BJ (cell line): ENCODE results near the gene R3HDM2. TPM values are rescaled to one million over a fixed set of nuclear protein-coding genes. Genes with fewer than 3 reads are reported as not detected.

Experiments used
- CTCF ChIA-PET: fragments of 350-600 bp; formaldehyde crosslinking; extraction: SDS; loops from one replicate; lab custom pipeline; 2021; ENCODE audit warnings: antibody characterized with exemption, inconsistent platforms; lab: Yijun Ruan, JAX
- POLR2A ChIA-PET: fragments of 300-600 bp; sonication (Branson Sonifier 250); formaldehyde crosslinking; extraction: SDS; loops from one replicate; lab custom pipeline; 2021; ENCODE audit warnings: antibody characterized with exemption; lab: Charles Lee
- DNase-seq: peaks from one replicate; pipeline ENCODE4 v3.0.0-alpha.2; 2011; ENCODE audit warnings: low read depth
- H3K27me3 ChIP-seq: 2 replicates; pipeline ENCODE4 v1.6.0; 2011; ENCODE audit warnings: low read length; ENCODE audit not compliant: control insufficient read depth, insufficient read depth
- H3K36me3 ChIP-seq: 2 replicates; pipeline ENCODE4 v1.5.1; 2011; ENCODE audit warnings: low read length; ENCODE audit not compliant: control insufficient read depth, insufficient read depth
- H3K4me3 ChIP-seq: 2 replicates; pipeline ENCODE4 v1.5.1; 2011; ENCODE audit warnings: low read depth, mild to moderate bottlenecking, control low read depth, low read length
- polyA plus RNA-seq: library from polyadenylated mRNA; depleted of rRNA; stranded (reverse); fragments of >200 nt; gene quantifications from 2 replicates; pipeline ENCODE4 v1.2.3, GENCODE V29; 2011
- TF ChIP-seq, protein P1 (sequence below): IDR thresholded peaks from 2 replicates; pipeline ENCODE4 v1.5.1; 2011; ENCODE audit warnings: low read depth, mild to moderate bottlenecking, control low read depth, inconsistent platforms, low read length, moderate library complexity; ENCODE audit not compliant: insufficient read depth

Gene R3HDM2
- polyA plus RNA-seq, 1 experiment: 27.4 TPM

DNA sequence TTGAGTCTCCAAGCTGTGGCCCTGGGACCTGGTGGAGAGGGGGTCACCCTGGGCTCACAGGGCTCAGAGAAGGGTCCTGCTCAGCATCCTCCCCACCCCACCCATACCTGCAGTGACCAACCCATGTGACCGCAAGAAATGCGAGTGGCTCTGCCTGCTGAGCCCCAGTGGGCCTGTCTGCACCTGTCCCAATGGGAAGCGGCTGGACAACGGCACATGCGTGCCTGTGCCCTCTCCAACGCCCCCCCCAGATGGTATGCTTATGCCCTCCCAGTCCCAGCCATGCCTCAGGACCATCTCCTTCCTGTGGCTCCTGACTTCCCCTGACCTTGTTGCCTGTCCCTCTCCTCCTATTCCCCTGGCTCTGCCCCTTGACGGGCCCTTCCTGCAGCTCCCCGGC is 220.9 kb downstream of the R3HDM2 start:
- DNase-seq: no peak
- Histone ChIP-seq H3K27me3 (no peaks in the 10 kb centered on the region), H3K36me3 (peaks cover 63% of the 10 kb centered on the region), H3K4me3 (no peak overlapping the region)
- TF ChIP-seq, protein P1, sequence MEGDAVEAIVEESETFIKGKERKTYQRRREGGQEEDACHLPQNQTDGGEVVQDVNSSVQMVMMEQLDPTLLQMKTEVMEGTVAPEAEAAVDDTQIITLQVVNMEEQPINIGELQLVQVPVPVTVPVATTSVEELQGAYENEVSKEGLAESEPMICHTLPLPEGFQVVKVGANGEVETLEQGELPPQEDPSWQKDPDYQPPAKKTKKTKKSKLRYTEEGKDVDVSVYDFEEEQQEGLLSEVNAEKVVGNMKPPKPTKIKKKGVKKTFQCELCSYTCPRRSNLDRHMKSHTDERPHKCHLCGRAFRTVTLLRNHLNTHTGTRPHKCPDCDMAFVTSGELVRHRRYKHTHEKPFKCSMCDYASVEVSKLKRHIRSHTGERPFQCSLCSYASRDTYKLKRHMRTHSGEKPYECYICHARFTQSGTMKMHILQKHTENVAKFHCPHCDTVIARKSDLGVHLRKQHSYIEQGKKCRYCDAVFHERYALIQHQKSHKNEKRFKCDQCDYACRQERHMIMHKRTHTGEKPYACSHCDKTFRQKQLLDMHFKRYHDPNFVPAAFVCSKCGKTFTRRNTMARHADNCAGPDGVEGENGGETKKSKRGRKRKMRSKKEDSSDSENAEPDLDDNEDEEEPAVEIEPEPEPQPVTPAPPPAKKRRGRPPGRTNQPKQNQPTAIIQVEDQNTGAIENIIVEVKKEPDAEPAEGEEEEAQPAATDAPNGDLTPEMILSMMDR: no peak
- ChIA-PET CTCF (interaction anchor here (14.9 kb wide), 1 partner anchor 32 kb away, joined by 334 read pairs; a partner anchor contains a TSS), POLR2A (no interaction called here)

DNA sequence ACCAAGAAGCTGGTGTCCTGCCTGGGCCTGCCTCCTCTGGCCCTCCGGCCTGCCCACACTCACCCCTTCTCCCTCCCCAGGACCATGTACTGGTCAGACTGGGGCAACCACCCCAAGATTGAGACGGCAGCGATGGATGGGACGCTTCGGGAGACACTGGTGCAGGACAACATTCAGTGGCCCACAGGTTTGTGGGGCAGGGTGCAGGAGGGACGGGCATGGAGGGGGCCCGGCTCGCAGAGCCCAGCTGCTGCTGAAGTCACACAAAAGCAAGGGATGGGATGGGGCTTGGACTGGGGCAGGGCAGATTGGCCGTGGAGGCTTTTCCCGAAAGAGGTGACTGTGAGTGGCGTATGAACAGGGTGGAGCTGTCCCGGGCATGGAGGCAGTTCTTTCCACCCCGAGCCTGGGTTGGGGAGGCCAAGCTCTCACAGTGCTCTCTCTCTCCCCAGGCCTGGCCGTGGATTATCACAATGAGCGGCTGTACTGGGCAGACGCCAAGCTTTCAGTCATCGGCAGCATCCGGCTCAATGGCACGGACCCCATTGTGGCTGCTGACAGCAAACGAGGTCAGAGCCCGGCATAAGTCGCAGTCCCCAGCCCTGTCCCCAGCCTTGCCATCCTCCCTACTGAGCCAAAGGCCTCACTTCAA is 222.1 kb downstream of the R3HDM2 start:
- H3K36me3 ChIP-seq: peaks cover 74% of the 10 kb centered on the region
- TF ChIP-seq, protein P1: no peak
- no peaks in the 10 kb centered on the region for H3K27me3 ChIP-seq
- POLR2A ChIA-PET: no interaction called here
- no peak for DNase-seq
- H3K4me3 ChIP-seq: no peak overlapping the region
- CTCF ChIA-PET: interaction anchor here (14.9 kb wide), 1 partner anchor 33 kb away, joined by 334 read pairs; a partner anchor contains a TSS

DNA sequence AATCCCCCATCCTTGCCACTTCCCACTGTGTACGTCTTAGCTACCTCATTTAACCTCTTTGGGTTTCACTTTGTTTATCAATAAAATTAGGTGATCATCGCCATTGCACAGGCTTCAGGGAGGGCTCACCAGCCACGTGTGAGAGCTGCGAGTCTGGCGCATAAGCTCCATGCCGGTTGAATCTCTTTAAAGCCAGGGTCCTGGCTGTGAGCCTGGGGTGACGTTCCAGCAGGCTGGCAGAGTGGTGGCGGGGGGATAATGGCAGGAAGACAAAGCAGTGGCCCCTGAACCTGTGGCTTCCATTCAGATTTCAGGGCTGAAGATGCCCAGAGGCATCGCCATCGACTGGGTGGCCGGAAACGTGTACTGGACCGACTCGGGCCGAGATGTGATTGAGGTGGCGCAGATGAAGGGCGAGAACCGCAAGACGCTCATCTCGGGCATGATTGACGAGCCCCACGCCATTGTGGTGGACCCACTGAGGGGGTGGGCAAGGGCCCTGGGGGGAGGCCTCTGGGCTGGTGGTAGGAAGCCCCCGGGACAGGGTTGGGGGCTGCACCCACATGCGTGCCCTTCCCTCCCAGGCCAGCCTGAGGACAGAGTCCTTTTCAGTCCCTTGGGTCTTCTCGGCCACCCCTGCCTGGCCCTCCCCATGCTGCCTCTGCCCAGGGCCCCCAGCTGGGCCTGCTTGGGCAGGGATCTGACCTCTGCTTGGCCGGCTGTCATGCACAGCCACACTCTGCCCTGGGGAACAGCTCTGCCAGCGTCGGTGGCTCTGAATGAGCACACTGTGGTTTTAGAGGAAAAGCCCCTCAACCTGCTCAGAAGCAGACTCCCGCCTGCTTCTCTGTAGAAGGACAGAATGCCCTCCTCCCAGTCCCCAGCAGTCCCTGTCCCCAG is 222.9 kb downstream of the R3HDM2 start:
- Histone ChIP-seq H3K27me3 (no peaks in the 10 kb centered on the region), H3K36me3 (peaks cover 77% of the 10 kb centered on the region), H3K4me3 (no peak overlapping the region)
- ChIA-PET CTCF (interaction anchor here (0.8 to 14.9 kb wide), 3 partner anchors 11 to 84 kb away, joined by 3 to 334 read pairs (median 3); a partner anchor contains a TSS), POLR2A (no interaction called here)
- TF ChIP-seq, protein P1: no peak
- DNase-seq: no peak

DNA sequence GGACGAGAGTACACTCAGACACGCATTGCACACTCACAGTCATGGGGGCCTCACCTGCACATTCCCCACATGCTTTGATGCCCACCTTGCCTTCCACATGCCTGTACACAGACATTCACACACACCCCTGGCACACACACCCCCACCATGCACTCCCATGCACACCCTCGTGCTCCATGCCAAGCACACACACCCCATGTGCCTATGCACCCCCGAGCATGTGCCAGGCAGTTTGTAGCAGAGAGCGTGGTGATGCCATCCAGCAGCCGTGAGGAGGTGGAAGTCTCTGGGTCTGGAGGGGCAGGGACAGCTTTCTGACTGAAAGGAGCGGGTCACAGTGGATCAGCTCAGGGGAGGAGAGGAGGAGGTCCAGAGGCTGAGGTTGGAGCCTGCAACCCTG is 224.9 kb downstream of the R3HDM2 start:
- no peaks in the 10 kb centered on the region for H3K27me3 ChIP-seq
- no peak overlapping the region for H3K4me3 ChIP-seq
- H3K36me3 ChIP-seq: peaks cover 85% of the 10 kb centered on the region
- TF ChIP-seq, protein P1: no peak
- ChIA-PET CTCF (interaction anchor here (1.2 to 14.9 kb wide), 2 partner anchors 34 to 36 kb away, joined by 3 to 334 read pairs; a partner anchor contains a TSS), POLR2A (no interaction called here)
- DNase-seq: no peak

DNA sequence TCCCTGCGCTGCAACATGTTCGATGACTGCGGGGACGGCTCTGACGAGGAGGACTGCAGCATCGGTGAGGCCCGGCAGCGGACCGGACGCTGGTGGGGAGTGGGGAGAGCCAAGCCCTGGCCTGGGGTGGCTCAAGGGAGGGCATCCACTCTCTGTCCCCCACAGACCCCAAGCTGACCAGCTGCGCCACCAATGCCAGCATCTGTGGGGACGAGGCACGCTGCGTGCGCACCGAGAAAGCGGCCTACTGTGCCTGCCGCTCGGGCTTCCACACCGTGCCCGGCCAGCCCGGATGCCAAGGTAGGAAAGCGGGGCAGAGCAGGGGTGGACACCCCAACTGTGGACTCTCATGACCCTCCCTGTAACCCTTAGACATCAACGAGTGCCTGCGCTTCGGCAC is 225.7 kb downstream of the R3HDM2 start:
- TF ChIP-seq, protein P1: no peak
- DNase-seq: no peak
- ChIA-PET POLR2A (no interaction called here), CTCF (interaction anchor here (1.2 to 14.9 kb wide), 2 partner anchors 33 to 37 kb away, joined by 3 to 334 read pairs; a partner anchor contains a TSS)
- Histone ChIP-seq H3K27me3 (no peaks in the 10 kb centered on the region), H3K4me3 (no peak overlapping the region), H3K36me3 (peaks cover 87% of the 10 kb centered on the region)
